Esophagus muscularis mucosa (tissue), 3 donors: ENCODE data around the gene NQO2.

Source experiments
- CTCF ChIP-seq, 3 experiments: fragments of 200-600 bp in 2 of 3; fragments of 450-650 bp in 1 of 3; sonication (generic) in 2 of 3; IDR thresholded peaks; one replicate each; pipeline ENCODE4 v1.5.1; 2017 to 2019; ENCODE audit warnings: antibody characterized with exemption in 3 of 3, mild to moderate bottlenecking in 2 of 3, moderate library complexity in 1 of 3
- POLR2AphosphoS5 ChIP-seq, 2 donors: sonication (generic); formaldehyde crosslinking; IDR thresholded peaks; one replicate each; pipeline ENCODE4 v1.6.1; 2017; ENCODE audit warnings: antibody characterized with exemption in 2 of 2

GRCh38 chr6:3007571-3007970 lies 7.9 kb downstream of the NQO2 start:
- TF ChIP-seq POLR2AphosphoS5 (IDR thresholded peaks at IDR 0.05) = no peak
- no peak for TF ChIP-seq CTCF (IDR thresholded peaks at IDR 0.05)
